ENCODE results near the gene SEMA5A. TPM values are rescaled to one million over a fixed set of nuclear protein-coding genes. Genes with fewer than 3 reads are reported as not detected.

SEMA5A gene
- total RNA-seq, 3 donors from 2014 or later: 20.3 to 43.8 (median 33.6) TPM

GRCh38 chr5:9157811-9158210 lies 388.1 kb downstream of the SEMA5A start:
- no peaks in the 10 kb centered on the region for H3K4me1 ChIP-seq (ENCODE audit: low read depth)
- DNase-seq (no peak), ATAC-seq (no peak)
- no peak overlapping the region for H3K4me3 ChIP-seq
- H3K9me3 ChIP-seq: no peaks in the 10 kb centered on the region
- TF ChIP-seq CTCF (IDR thresholded peaks at IDR 0.05): no peak
- intact Hi-C loops (cut with DNase I, micrococcal nuclease): no loop called here
- H3K36me3 ChIP-seq (ENCODE audit: low read depth): no peaks in the 10 kb centered on the region

- intact Hi-C loops (cut with DNase I, micrococcal nuclease): no loop called here
- H3K4me1 ChIP-seq (ENCODE audit: low read depth): no peaks in the 10 kb centered on the region
- no peaks in the 10 kb centered on the region for H3K36me3 ChIP-seq (ENCODE audit: low read depth)
- no peak for TF ChIP-seq CTCF (IDR thresholded peaks at IDR 0.05)
- DNase-seq (no peak), ATAC-seq (no peak)
- H3K9me3 ChIP-seq: no peaks in the 10 kb centered on the region
- H3K4me3 ChIP-seq: no peak overlapping the region
Observed at GRCh38 chr5:9157020-9157419, 388.9 kb downstream of the SEMA5A start.

- no peak for TF ChIP-seq CTCF (IDR thresholded peaks at IDR 0.05)
- intact Hi-C loops (cut with DNase I, micrococcal nuclease): no loop called here
- Histone ChIP-seq H3K4me1 (ENCODE audit: low read depth) (no peaks in the 10 kb centered on the region), H3K4me3 (no peak overlapping the region), H3K36me3 (ENCODE audit: low read depth) (no peaks in the 10 kb centered on the region), H3K9me3 (no peaks in the 10 kb centered on the region)
- peak; percentile 42 for ATAC-seq
- peak in 1 of 3 donors; percentile 10 for DNase-seq
Observed at GRCh38 chr5:9156282-9156681, 389.6 kb downstream of the SEMA5A start.

- TF ChIP-seq CTCF (IDR thresholded peaks at IDR 0.05): no peak
- H3K9me3 ChIP-seq: no peaks in the 10 kb centered on the region
Observed at GRCh38 chr5:9151684-9152427, 394.0 kb downstream of the SEMA5A start.

DNA sequence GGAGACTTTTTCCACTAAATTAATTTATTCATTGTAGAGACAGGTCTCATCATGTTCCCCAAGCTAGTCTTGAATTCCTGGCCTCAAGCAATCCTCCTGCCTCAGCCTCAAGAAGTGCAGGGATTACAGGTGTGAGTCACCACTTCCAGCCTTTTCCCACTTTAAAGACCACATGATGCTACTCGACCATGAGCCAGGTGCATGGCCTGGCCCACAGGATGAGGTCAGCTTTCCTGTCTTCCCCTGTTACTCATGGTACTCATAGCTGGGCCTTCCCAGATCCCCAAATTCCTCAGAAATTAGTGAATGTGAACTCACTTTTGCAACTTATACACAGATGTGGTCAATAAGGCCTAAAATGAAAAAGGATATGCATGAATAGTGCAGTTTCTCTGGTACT lies 395.9 kb downstream of the SEMA5A start:
- ATAC-seq (no peak), DNase-seq (no peak)
- Histone ChIP-seq H3K4me3 (no peak overlapping the region), H3K9me3 (no peaks in the 10 kb centered on the region), H3K36me3 (ENCODE audit: low read depth) (no peaks in the 10 kb centered on the region), H3K4me1 (ENCODE audit: low read depth) (no peaks in the 10 kb centered on the region)
- no peak for TF ChIP-seq CTCF (IDR thresholded peaks at IDR 0.05)
- intact Hi-C loops (cut with DNase I, micrococcal nuclease): no loop called here

More at GRCh38 chr5:9151684-9152427, 394.0 kb downstream of the SEMA5A start:
- no peak for ATAC-seq
- intact Hi-C loops (cut with DNase I, micrococcal nuclease): no loop called here
- Histone ChIP-seq H3K4me1 (ENCODE audit: low read depth) (no peaks in the 10 kb centered on the region), H3K4me3 (no peak overlapping the region), H3K36me3 (ENCODE audit: low read depth) (no peaks in the 10 kb centered on the region)
- no peak for DNase-seq
